MCF 10A (cell line): ENCODE data around the gene IFI6. TPM values are rescaled to one million over a fixed set of nuclear protein-coding genes. Genes with fewer than 3 reads are reported as not detected.

Experiments used
- BruUV-seq: library from RNA; stranded (reverse); fragments of 400-500 nt; replicated peaks from 2 replicates; lab custom pipeline; 2021; lab: Mats Ljungman, UMichigan
- CTCF ChIA-PET: fragments of 300-600 bp; sonication (Branson Sonifier 250); formaldehyde crosslinking; extraction: SDS; loops from one replicate; lab custom pipeline; 2021; ENCODE audit warnings: antibody characterized with exemption, inconsistent platforms; lab: Yijun Ruan, JAX
- POLR2A ChIA-PET: fragments of 300-600, 350-650 bp; sonication (Branson Sonifier 250); formaldehyde crosslinking; extraction: SDS; loops from one replicate; lab custom pipeline; 2020; ENCODE audit warnings: antibody characterized with exemption, inconsistent platforms; lab: Yijun Ruan, JAX
- DNase-seq: peaks from one replicate; pipeline ENCODE4 v3.0.0-alpha.2; 2018; ENCODE audit not compliant: unreplicated experiment
- H3K27ac Mint-ChIP-seq: one replicate; pipeline ENCODE4 v1.8.0; 2022; ENCODE audit warnings: mild to moderate bottlenecking, low read depth, mixed read lengths; ENCODE audit not compliant: unreplicated experiment
- H3K27me3 Mint-ChIP-seq: one replicate; pipeline ENCODE4 v1.8.0; 2022; ENCODE audit warnings: mixed read lengths; ENCODE audit not compliant: insufficient read depth, unreplicated experiment
- H3K36me3 Mint-ChIP-seq: one replicate; pipeline ENCODE4 v1.8.0; 2022; ENCODE audit warnings: mild to moderate bottlenecking, moderate library complexity, mixed read lengths; ENCODE audit not compliant: insufficient read depth, unreplicated experiment
- H3K4me1 Mint-ChIP-seq: one replicate; pipeline ENCODE4 v1.8.0; 2022; ENCODE audit warnings: mixed read lengths; ENCODE audit not compliant: insufficient read depth, unreplicated experiment
- H3K4me3 Mint-ChIP-seq: one replicate; pipeline ENCODE4 v1.8.0; 2022; ENCODE audit warnings: mild to moderate bottlenecking, moderate library complexity, mixed read lengths; ENCODE audit not compliant: unreplicated experiment
- H3K9me3 Mint-ChIP-seq: one replicate; pipeline ENCODE4 v1.8.0; 2022; ENCODE audit warnings: mixed read lengths; ENCODE audit not compliant: unreplicated experiment
- intact Hi-C: fragments of 100-400 bp; cut with micrococcal nuclease; formaldehyde crosslinking; loops from 2 replicates; pipeline ENCODE4 v1.14.1; 2022
- total RNA-seq: library from RNA; stranded (reverse); gene quantifications from 2 replicates; pipeline ENCODE4 v1.2.3, GENCODE V29; 2022
- TF ChIP-seq, protein P1 (sequence below): fragments of 200-600 bp; IDR thresholded peaks from one replicate; pipeline ENCODE4 v1.8.0; 2022; ENCODE audit warnings: antibody characterized with exemption, mild to moderate bottlenecking; ENCODE audit not compliant: unreplicated experiment

Gene IFI6
- total RNA-seq, 1 experiment from 2014 or later: 5.8 TPM

- no peaks in the 10 kb centered on the region for H3K4me1 Mint-ChIP-seq
- H3K4me3 Mint-ChIP-seq: no peak overlapping the region
- intact Hi-C loops: no loop called here
- H3K9me3 Mint-ChIP-seq: no peaks in the 10 kb centered on the region
- no peaks in the 10 kb centered on the region for H3K36me3 Mint-ChIP-seq
- H3K27me3 Mint-ChIP-seq: no peaks in the 10 kb centered on the region
- no peak overlapping the region for H3K27ac Mint-ChIP-seq
- TF ChIP-seq, protein P1, sequence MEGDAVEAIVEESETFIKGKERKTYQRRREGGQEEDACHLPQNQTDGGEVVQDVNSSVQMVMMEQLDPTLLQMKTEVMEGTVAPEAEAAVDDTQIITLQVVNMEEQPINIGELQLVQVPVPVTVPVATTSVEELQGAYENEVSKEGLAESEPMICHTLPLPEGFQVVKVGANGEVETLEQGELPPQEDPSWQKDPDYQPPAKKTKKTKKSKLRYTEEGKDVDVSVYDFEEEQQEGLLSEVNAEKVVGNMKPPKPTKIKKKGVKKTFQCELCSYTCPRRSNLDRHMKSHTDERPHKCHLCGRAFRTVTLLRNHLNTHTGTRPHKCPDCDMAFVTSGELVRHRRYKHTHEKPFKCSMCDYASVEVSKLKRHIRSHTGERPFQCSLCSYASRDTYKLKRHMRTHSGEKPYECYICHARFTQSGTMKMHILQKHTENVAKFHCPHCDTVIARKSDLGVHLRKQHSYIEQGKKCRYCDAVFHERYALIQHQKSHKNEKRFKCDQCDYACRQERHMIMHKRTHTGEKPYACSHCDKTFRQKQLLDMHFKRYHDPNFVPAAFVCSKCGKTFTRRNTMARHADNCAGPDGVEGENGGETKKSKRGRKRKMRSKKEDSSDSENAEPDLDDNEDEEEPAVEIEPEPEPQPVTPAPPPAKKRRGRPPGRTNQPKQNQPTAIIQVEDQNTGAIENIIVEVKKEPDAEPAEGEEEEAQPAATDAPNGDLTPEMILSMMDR: no peak
- POLR2A ChIA-PET: interaction anchor here (0.7 kb wide), 1 partner anchor 183 kb away, joined by 3 read pairs; no protein-coding TSS in a partner anchor
- CTCF ChIA-PET: interaction anchor here (0.7 to 2.0 kb wide), 5 partner anchors 9 to 194 kb away, joined by 3 to 7 read pairs (median 5); no protein-coding TSS in a partner anchor
- no TSS peak for BruUV-seq
- no peak for DNase-seq
Measured at GRCh38 chr1:27617420-27617819, 54.6 kb downstream of the IFI6 start.

DNA sequence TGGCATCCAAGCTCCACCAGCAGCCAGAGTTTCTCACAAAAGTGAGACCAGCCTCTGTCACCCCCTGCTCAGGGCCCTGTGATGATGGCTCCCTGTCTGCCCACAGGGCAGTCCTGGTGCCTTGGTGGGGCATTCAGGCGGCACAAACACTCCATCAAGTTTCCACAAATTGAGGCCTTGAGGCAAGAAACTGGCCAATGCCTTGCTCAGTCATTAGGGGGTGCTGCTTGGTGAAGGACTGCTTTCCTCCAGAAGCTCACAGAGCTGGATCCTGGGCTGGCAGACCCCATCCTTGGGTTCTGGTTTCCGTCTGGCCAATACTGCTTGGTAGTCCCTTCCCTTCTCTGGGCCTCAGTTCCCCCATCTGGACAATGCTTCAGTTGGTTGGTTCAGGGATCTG lies 55.6 kb downstream of the IFI6 start:
- TF ChIP-seq, protein P1: no peak
- BruUV-seq: no TSS peak
- H3K27me3 Mint-ChIP-seq: no peaks in the 10 kb centered on the region
- no peaks in the 10 kb centered on the region for H3K9me3 Mint-ChIP-seq
- CTCF ChIA-PET: interaction anchor here (0.6 to 1.6 kb wide), 4 partner anchors 8 to 56 kb away, joined by 4 to 5 read pairs (median 4); partner anchors contain the start of gene IFI6
- POLR2A ChIA-PET: no interaction called here
- no peak overlapping the region for H3K27ac Mint-ChIP-seq
- no peak for DNase-seq
- no peaks in the 10 kb centered on the region for H3K4me1 Mint-ChIP-seq
- intact Hi-C loops: no loop called here
- H3K36me3 Mint-ChIP-seq: no peaks in the 10 kb centered on the region
- no peak overlapping the region for H3K4me3 Mint-ChIP-seq

Other genes starting within 250 kb of the IFI6 start
- 131 and 154 TPM in 2 replicates for gene WASF2, start 182.0 kb downstream of the IFI6 start, total RNA-seq
- gene AHDC1, start 68.0 kb downstream of the IFI6 start, total RNA-seq: 18.4 and 25.2 TPM in 2 replicates
- gene FGR, start 37.0 kb downstream of the IFI6 start, total RNA-seq: not detected in 2 replicates
- gene FAM76A, start 53.8 kb upstream of the IFI6 start, total RNA-seq: 9.7 and 9.9 TPM in 2 replicates
- gene STX12, start 101.0 kb upstream of the IFI6 start, total RNA-seq: 34.6 and 36.1 TPM in 2 replicates
- 48.6 and 51.1 TPM in 2 replicates for gene PPP1R8, start 158.6 kb upstream of the IFI6 start, total RNA-seq
- gene THEMIS2, start 200.4 kb upstream of the IFI6 start, total RNA-seq: 1.5 and 1.7 TPM in 2 replicates
- gene RPA2, start 242.4 kb upstream of the IFI6 start, total RNA-seq: 22.3 and 25.7 TPM in 2 replicates